H9 (cell line): ENCODE measurements around the gene CNNM1. TPM values are rescaled to one million over a fixed set of nuclear protein-coding genes. Genes with fewer than 3 reads are reported as not detected.

ENCODE experiments used
- DNase-seq: peaks from one replicate; pipeline ENCODE4 v3.0.0-alpha.2; 2017
- H2AFZ ChIP-seq: one replicate; pipeline ENCODE4 v1.6.1; 2013; ENCODE audit warnings: mild to moderate bottlenecking, low read length, control low read depth, moderate library complexity
- H2AK5ac ChIP-seq: 2 replicates; pipeline ENCODE4 v1.6.1; 2013; ENCODE audit warnings: low read length, control low read depth, mixed read lengths; ENCODE audit not compliant: insufficient read length
- H2BK120ac ChIP-seq: one replicate; pipeline ENCODE4 v1.6.1; 2013; ENCODE audit warnings: low read depth, mild to moderate bottlenecking, low read length, control low read depth, inconsistent platforms; ENCODE audit not compliant: poor library complexity, severe bottlenecking
- H2BK12ac ChIP-seq: 2 replicates; pipeline ENCODE4 v1.6.1; 2013; ENCODE audit warnings: low read length, control low read depth, mixed read lengths, low read depth; ENCODE audit not compliant: insufficient read length
- H2BK15ac ChIP-seq: 2 replicates; pipeline ENCODE4 v1.6.1; 2013; ENCODE audit warnings: low read depth, low read length, control low read depth
- H2BK20ac ChIP-seq: one replicate; pipeline ENCODE4 v1.6.1; 2013; ENCODE audit warnings: low read depth, mild to moderate bottlenecking, low read length, control low read depth, inconsistent platforms; ENCODE audit not compliant: poor library complexity, severe bottlenecking
- H2BK5ac ChIP-seq: 2 replicates; pipeline ENCODE4 v1.6.1; 2013; ENCODE audit warnings: low read length, control low read depth, mixed read lengths; ENCODE audit not compliant: insufficient read length
- H3K14ac ChIP-seq: 2 replicates; pipeline ENCODE4 v1.6.1; 2013; ENCODE audit warnings: low read length, control low read depth; ENCODE audit not compliant: insufficient read depth
- H3K18ac ChIP-seq: 2 replicates; pipeline ENCODE4 v1.6.1; 2013; ENCODE audit warnings: low read depth, mild to moderate bottlenecking, mixed read lengths, low read length, control low read depth; ENCODE audit not compliant: insufficient read length
- H3K23ac ChIP-seq: 2 replicates; pipeline ENCODE4 v1.6.1; 2013; ENCODE audit warnings: low read length, control low read depth, mixed read lengths, low read depth; ENCODE audit not compliant: insufficient read length
- H3K23me2 ChIP-seq: 2 replicates; pipeline ENCODE4 v1.6.1; 2013; ENCODE audit warnings: low read depth, mild to moderate bottlenecking, mixed read lengths, low read length, control low read depth; ENCODE audit not compliant: insufficient read length, poor library complexity, severe bottlenecking
- H3K27ac ChIP-seq: 2 replicates; pipeline ENCODE4 v1.5.1; 2013; ENCODE audit warnings: low read length, control low read depth, mixed read lengths, low read depth; ENCODE audit not compliant: insufficient read length
- H3K27me3 ChIP-seq: 2 replicates; pipeline ENCODE4 v1.6.1; 2013; ENCODE audit warnings: low read length, control low read depth, inconsistent platforms; ENCODE audit not compliant: insufficient read depth
- H3K4ac ChIP-seq: 2 replicates; pipeline ENCODE4 v1.6.1; 2013; ENCODE audit warnings: low read depth, mild to moderate bottlenecking, control low read depth, inconsistent platforms, low read length, moderate library complexity
- H3K4me1 ChIP-seq: 2 replicates; pipeline ENCODE4 v1.6.1; 2013; ENCODE audit warnings: low read length, control low read depth, inconsistent platforms; ENCODE audit not compliant: insufficient read depth
- H3K4me2 ChIP-seq: 2 replicates; pipeline ENCODE4 v1.6.1; 2013; ENCODE audit warnings: low read length, control low read depth, mixed read lengths; ENCODE audit not compliant: insufficient read length, insufficient read depth
- H3K56ac ChIP-seq: 2 replicates; pipeline ENCODE4 v1.6.1; 2013; ENCODE audit warnings: low read depth, mild to moderate bottlenecking, mixed read lengths, low read length, control low read depth; ENCODE audit not compliant: insufficient read length
- H3K79me1 ChIP-seq: 2 replicates; pipeline ENCODE4 v1.6.1; 2013; ENCODE audit warnings: low read depth, mild to moderate bottlenecking, moderate library complexity, low read length, control low read depth, inconsistent platforms; ENCODE audit not compliant: insufficient read depth, poor library complexity, severe bottlenecking
- H3K79me2 ChIP-seq: 2 replicates; pipeline ENCODE4 v1.6.1; 2013; ENCODE audit warnings: low read length, control low read depth, inconsistent platforms; ENCODE audit not compliant: insufficient read depth
- H3K9ac ChIP-seq: 2 replicates; pipeline ENCODE4 v1.6.1; 2013; ENCODE audit warnings: low read length, control low read depth, mixed read lengths; ENCODE audit not compliant: insufficient read length; ENCODE audit errors: extremely low read depth
- H3K9me3 ChIP-seq: one replicate; pipeline ENCODE4 v1.6.1; 2013; ENCODE audit warnings: low read depth, low read length, inconsistent platforms; ENCODE audit not compliant: control insufficient read depth
- H3T11ph ChIP-seq: one replicate; pipeline ENCODE4 v1.6.1; 2013; ENCODE audit warnings: mild to moderate bottlenecking, low read length, control low read depth, inconsistent platforms
- H4K20me1 ChIP-seq: one replicate; pipeline ENCODE4 v1.6.1; 2013; ENCODE audit not compliant: control insufficient read depth, insufficient read length, insufficient read depth
- H4K5ac ChIP-seq: 2 replicates; pipeline ENCODE4 v1.6.1; 2013; ENCODE audit warnings: low read depth, mild to moderate bottlenecking, mixed read lengths, low read length, control low read depth; ENCODE audit not compliant: insufficient read length
- H4K8ac ChIP-seq: replicated peaks from 2 replicates; pipeline ENCODE4 v1.6.1; 2013; ENCODE audit warnings: low read length, control low read depth, mixed read lengths, low read depth; ENCODE audit not compliant: insufficient read length
- H4K91ac ChIP-seq: 2 replicates; pipeline ENCODE4 v1.6.1; 2013; ENCODE audit warnings: low read depth, mild to moderate bottlenecking, moderate library complexity, mixed read lengths, low read length, control low read depth; ENCODE audit not compliant: insufficient read length
- H3K27ac Mint-ChIP-seq, 3 experiments: 2 replicates in 2 of 3; 3 replicates in 1 of 3; pipeline ENCODE4 v1.8.0; 2020 to 2021; ENCODE audit warnings: mixed read lengths in 3 of 3, mild to moderate bottlenecking in 1 of 3, moderate library complexity in 1 of 3
- H3K27me3 Mint-ChIP-seq: 2 replicates; pipeline ENCODE4 v1.8.0; 2021; ENCODE audit warnings: low read depth, mild to moderate bottlenecking, moderate library complexity, mixed read lengths
- H3K36me3 Mint-ChIP-seq, 3 experiments: 2 replicates in 2 of 3; 3 replicates in 1 of 3; pipeline ENCODE4 v1.8.0; 2020 to 2021; ENCODE audit warnings: low read depth in 3 of 3, mixed read lengths in 3 of 3; ENCODE audit not compliant: insufficient read depth in 1 of 3
- H3K4me1 Mint-ChIP-seq, 2 experiments: 2 replicates each; pipeline ENCODE4 v1.8.0; 2020; ENCODE audit warnings: mixed read lengths in 2 of 2
- H3K4me3 Mint-ChIP-seq, 2 experiments: 2 replicates in 1 of 2; 3 replicates in 1 of 2; pipeline ENCODE4 v1.8.0; 2020 to 2021; ENCODE audit warnings: mild to moderate bottlenecking in 2 of 2, mixed read lengths in 2 of 2, moderate library complexity in 1 of 2
- H3K9me3 Mint-ChIP-seq, 2 experiments: 2 replicates in 1 of 2; 3 replicates in 1 of 2; pipeline ENCODE4 v1.8.0; 2020; ENCODE audit warnings: mild to moderate bottlenecking in 2 of 2, mixed read lengths in 2 of 2, moderate library complexity in 1 of 2
- WGBS: extraction: QIAGEN DNeasy Blood & Tissue Kit; methylation state at CpG from one replicate; pipeline ENCODE4 v1.1.7; 2013; ENCODE audit warnings: missing lambda C conversion rate, low lambda C conversion rate, mixed read lengths; ENCODE audit not compliant: insufficient read length; ENCODE audit errors: extremely low coverage; 5-methylcytosine and 5-hydroxymethylcytosine counted together
- total RNA-seq: library from RNA; stranded (reverse); gene quantifications from 2 replicates; pipeline ENCODE4 v1.2.1, GENCODE V29; 2021
- TF ChIP-seq, protein P1 (sequence below): fragments of 200-600 bp; sonication (generic); conservative IDR thresholded peaks from 3 replicates; pipeline ENCODE4 v1.8.0; 2021; ENCODE audit warnings: antibody characterized with exemption, mild to moderate bottlenecking

CNNM1 gene
- total RNA-seq, 1 experiment from 2014 or later: 0.35 TPM

DNA sequence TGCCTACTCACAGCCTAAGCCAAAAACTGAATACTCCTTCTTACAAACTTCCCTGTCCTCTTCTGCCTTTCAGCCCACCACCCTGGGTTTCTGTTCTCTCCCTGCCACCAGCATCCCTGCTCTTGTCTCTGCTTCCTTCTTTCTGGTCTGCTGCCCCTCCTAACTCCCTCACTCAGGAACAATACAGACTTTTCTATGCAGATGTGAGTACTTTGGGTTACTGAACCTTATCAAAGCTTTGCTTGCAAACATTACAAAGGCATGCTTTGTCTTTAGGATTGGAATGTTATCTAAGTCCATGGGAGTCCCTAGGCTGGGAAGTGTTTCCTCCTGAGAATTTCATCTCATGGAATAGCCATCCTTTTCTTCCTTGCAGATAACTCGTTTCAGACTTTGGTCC lies 28.9 kb downstream of the CNNM1 start:
- no peak overlapping the region for H2BK20ac ChIP-seq
- DNase-seq: peak; percentile 37

More for the DNA sequence above, 28.9 kb downstream of the CNNM1 start:
- no CpG with 5 or more reads among the region's 1 CpG for WGBS
- no peak overlapping the region; a peak in 1 of 5 replicates for H3K4me3 Mint-ChIP-seq
- H3K27me3 Mint-ChIP-seq: peaks cover 70% of the 10 kb centered on the region
- no peak overlapping the region for H3K4ac ChIP-seq
- no peak overlapping the region for H2BK12ac ChIP-seq
- H3K4me2 ChIP-seq: no peak overlapping the region
- peak overlapping the region in 1 of 3 experiments; percentile 46; a peak in 3 of 7 replicates for H3K27ac Mint-ChIP-seq
- no peak overlapping the region for H3K23ac ChIP-seq
- TF ChIP-seq, protein P1, sequence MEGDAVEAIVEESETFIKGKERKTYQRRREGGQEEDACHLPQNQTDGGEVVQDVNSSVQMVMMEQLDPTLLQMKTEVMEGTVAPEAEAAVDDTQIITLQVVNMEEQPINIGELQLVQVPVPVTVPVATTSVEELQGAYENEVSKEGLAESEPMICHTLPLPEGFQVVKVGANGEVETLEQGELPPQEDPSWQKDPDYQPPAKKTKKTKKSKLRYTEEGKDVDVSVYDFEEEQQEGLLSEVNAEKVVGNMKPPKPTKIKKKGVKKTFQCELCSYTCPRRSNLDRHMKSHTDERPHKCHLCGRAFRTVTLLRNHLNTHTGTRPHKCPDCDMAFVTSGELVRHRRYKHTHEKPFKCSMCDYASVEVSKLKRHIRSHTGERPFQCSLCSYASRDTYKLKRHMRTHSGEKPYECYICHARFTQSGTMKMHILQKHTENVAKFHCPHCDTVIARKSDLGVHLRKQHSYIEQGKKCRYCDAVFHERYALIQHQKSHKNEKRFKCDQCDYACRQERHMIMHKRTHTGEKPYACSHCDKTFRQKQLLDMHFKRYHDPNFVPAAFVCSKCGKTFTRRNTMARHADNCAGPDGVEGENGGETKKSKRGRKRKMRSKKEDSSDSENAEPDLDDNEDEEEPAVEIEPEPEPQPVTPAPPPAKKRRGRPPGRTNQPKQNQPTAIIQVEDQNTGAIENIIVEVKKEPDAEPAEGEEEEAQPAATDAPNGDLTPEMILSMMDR: no peak
- no peak overlapping the region for H2BK120ac ChIP-seq
- no peak overlapping the region for H4K5ac ChIP-seq
- no peaks in the 10 kb centered on the region for H3K79me2 ChIP-seq
- no peak overlapping the region for H2AFZ ChIP-seq
- H3K4me1 Mint-ChIP-seq: peaks cover 26 to 27% of the 10 kb centered on the region in 2 experiments
- peaks cover 9% of the 10 kb centered on the region; the same call in 1 of the 2 replicates for H3K4me1 ChIP-seq
- no peaks in the 10 kb centered on the region for H3K23me2 ChIP-seq
- H2BK15ac ChIP-seq: no peak overlapping the region
- no peaks in the 10 kb centered on the region for H3K9me3 Mint-ChIP-seq
- no peak overlapping the region for H2BK5ac ChIP-seq
- H3K9ac ChIP-seq: no peak overlapping the region
- H3K36me3 Mint-ChIP-seq: no peaks in the 10 kb centered on the region
- no peaks in the 10 kb centered on the region for H4K20me1 ChIP-seq
- no peaks in the 10 kb centered on the region for H3K79me1 ChIP-seq
- H3K56ac ChIP-seq: no peak overlapping the region
- H3K27ac ChIP-seq: no peak overlapping the region
- H3K27me3 ChIP-seq: no peaks in the 10 kb centered on the region
- no peak overlapping the region for H2AK5ac ChIP-seq
- H3T11ph ChIP-seq: no peak overlapping the region
- H3K18ac ChIP-seq: no peak overlapping the region
- no peak overlapping the region; the same call in 1 of the 2 replicates for H3K14ac ChIP-seq
- H3K9me3 ChIP-seq: no peaks in the 10 kb centered on the region
- H4K8ac ChIP-seq: no peak overlapping the region
- no peak overlapping the region for H4K91ac ChIP-seq
